ENCODE measurements around the gene CSE1L.

CSE1L gene

DNA sequence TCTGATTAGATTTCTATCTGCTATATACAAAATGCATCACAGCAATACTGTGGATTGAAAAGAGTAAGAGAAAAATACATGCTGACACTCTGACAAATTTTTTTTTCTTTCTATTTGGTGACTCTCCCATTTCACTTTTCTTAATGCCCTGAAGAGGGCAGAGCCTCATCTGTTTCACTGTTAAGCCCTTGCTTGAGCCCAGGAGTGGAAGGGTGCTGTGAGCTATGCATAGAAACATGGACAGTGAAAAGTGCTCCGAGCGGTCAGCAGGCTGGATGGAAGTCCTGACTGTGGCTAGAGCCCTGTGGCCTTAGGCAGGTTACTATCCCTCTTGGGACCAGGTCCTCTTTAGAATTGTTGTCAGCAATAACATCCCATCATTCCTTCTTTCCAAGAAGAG, 17.4 kb upstream of the CSE1L start:
- H4K20me1 ChIP-seq (ENCODE audit: low read depth, low read length) = no peaks in the 10 kb centered on the region
- TF ChIP-seq EZH2phosphoT487 (conservative IDR thresholded peaks at IDR 0.05; ENCODE audit: low read length) (no peak), CTCF (IDR thresholded peaks at IDR 0.05; ENCODE audit: insufficient read depth, low read length, poor library complexity, severe bottlenecking) (no peak)
- H3K27me3 ChIP-seq (ENCODE audit: low read length) = no peaks in the 10 kb centered on the region
- H3K9ac ChIP-seq (ENCODE audit: low read length) = no peak overlapping the region
- H3K27ac ChIP-seq (ENCODE audit: low read depth, low read length) = no peak overlapping the region
- H3K79me2 ChIP-seq (ENCODE audit: insufficient read depth, low read length) = no peaks in the 10 kb centered on the region
- no peak overlapping the region for H3K4me3 ChIP-seq (ENCODE audit: insufficient read depth, low read length, poor library complexity, severe bottlenecking)
- no peak overlapping the region for H2AFZ ChIP-seq (ENCODE audit: low read depth, low read length, severe bottlenecking)
- H3K9me3 ChIP-seq (ENCODE audit: insufficient read depth, low read length) = no peaks in the 10 kb centered on the region
- no peak overlapping the region for H3K4me2 ChIP-seq (ENCODE audit: low read depth, low read length, poor library complexity, severe bottlenecking)
- no peaks in the 10 kb centered on the region for H3K9me2 ChIP-seq (replicated peaks; ENCODE audit: insufficient read depth, low read length)
- H3K36me3 ChIP-seq (ENCODE audit: low read length) = peaks cover 6% of the 10 kb centered on the region; the same call in 1 of the 2 replicates
- peaks cover 3% of the 10 kb centered on the region; the same call in 1 of the 2 replicates for H3F3A ChIP-seq (ENCODE audit: insufficient read depth)

- Histone ChIP-seq H3K36me3 (ENCODE audit: low read length) (peaks cover 6% of the 10 kb centered on the region; the same call in 1 of the 2 replicates), H3K9ac (ENCODE audit: low read length) (no peak overlapping the region), H3K27me3 (ENCODE audit: low read length) (no peaks in the 10 kb centered on the region), H4K20me1 (ENCODE audit: low read depth, low read length) (no peaks in the 10 kb centered on the region), H3K9me2 (replicated peaks; ENCODE audit: insufficient read depth, low read length) (no peaks in the 10 kb centered on the region), H2AFZ (ENCODE audit: low read depth, low read length, severe bottlenecking) (no peak overlapping the region), H3K27ac (ENCODE audit: low read depth, low read length) (no peak overlapping the region), H3K9me3 (ENCODE audit: insufficient read depth, low read length) (no peaks in the 10 kb centered on the region), H3K4me2 (ENCODE audit: low read depth, low read length, poor library complexity, severe bottlenecking) (no peak overlapping the region), H3K79me2 (ENCODE audit: insufficient read depth, low read length) (no peaks in the 10 kb centered on the region), H3F3A (ENCODE audit: insufficient read depth) (peaks cover 3% of the 10 kb centered on the region; the same call in 1 of the 2 replicates), H3K4me3 (ENCODE audit: insufficient read depth, low read length, poor library complexity, severe bottlenecking) (no peak overlapping the region)
- no peak for TF ChIP-seq CTCF (IDR thresholded peaks at IDR 0.05; ENCODE audit: insufficient read depth, low read length, poor library complexity, severe bottlenecking)
- no peak for TF ChIP-seq EZH2phosphoT487 (conservative IDR thresholded peaks at IDR 0.05; ENCODE audit: low read length)
Measured at GRCh38 chr20:49029203-49029602, 16.9 kb upstream of the CSE1L start.

DNA sequence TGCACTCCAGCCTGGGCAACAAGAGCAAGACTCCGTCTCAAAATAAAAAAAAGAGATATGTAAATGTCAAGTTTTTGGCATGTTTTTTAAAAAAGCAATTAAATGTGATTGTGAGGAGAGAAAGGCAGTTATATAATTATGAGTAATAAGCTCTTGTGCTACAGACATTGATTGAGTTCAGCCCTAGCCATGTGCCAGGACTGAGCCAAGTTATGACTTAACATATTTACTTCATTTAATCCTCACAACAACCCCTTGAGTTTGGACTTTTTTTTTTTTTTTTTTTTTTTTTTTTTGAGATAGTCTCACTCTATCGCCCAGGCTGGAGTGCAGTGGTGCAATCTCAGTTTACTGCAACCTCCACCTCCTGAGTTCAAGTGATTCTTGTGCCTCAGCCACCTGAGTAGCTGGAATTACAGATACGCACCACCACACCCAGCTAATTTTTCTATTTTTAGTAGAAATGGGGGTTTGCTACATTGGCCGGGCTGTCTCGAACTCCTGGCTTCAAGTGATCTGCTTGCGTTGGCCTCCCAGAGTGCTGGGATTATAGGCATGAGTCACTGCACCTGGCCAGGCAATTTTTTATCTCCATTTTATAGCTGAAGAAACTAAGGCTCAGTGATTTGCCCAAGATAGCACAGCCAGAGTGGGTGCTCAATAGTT, 15.0 kb upstream of the CSE1L start:
- peaks cover 11% of the 10 kb centered on the region; the same call in 1 of the 2 replicates for H3K36me3 ChIP-seq (ENCODE audit: low read length)
- TF ChIP-seq EZH2phosphoT487 (conservative IDR thresholded peaks at IDR 0.05; ENCODE audit: low read length) = no peak
- TF ChIP-seq CTCF (IDR thresholded peaks at IDR 0.05; ENCODE audit: insufficient read depth, low read length, poor library complexity, severe bottlenecking) = no peak

More for the DNA sequence above, 15.0 kb upstream of the CSE1L start:
- no peaks in the 10 kb centered on the region for H3K9me3 ChIP-seq (ENCODE audit: insufficient read depth, low read length)
- no peak overlapping the region for H2AFZ ChIP-seq (ENCODE audit: low read depth, low read length, severe bottlenecking)
- H4K20me1 ChIP-seq (ENCODE audit: low read depth, low read length) = no peaks in the 10 kb centered on the region
- no peak overlapping the region for H3K27ac ChIP-seq (ENCODE audit: low read depth, low read length)
- H3K4me2 ChIP-seq (ENCODE audit: low read depth, low read length, poor library complexity, severe bottlenecking) = no peak overlapping the region
- no peaks in the 10 kb centered on the region for H3K9me2 ChIP-seq (replicated peaks; ENCODE audit: insufficient read depth, low read length)
- H3K9ac ChIP-seq (ENCODE audit: low read length) = no peak overlapping the region
- H3F3A ChIP-seq (ENCODE audit: insufficient read depth) = peaks cover 3% of the 10 kb centered on the region; the same call in 1 of the 2 replicates
- H3K27me3 ChIP-seq (ENCODE audit: low read length) = no peaks in the 10 kb centered on the region
- H3K79me2 ChIP-seq (ENCODE audit: insufficient read depth, low read length) = no peaks in the 10 kb centered on the region
- no peak overlapping the region for H3K4me3 ChIP-seq (ENCODE audit: insufficient read depth, low read length, poor library complexity, severe bottlenecking)
